ENCODE data around the gene CNTNAP2. TPM values are rescaled to one million over a fixed set of nuclear protein-coding genes. Genes with fewer than 3 reads are reported as not detected.
A peak's percentile ranks its signal among the peaks of the same experiment; 100 is the strongest.
"Not testable (repeated sequence)": the region's sequence is repeated elsewhere in the genome, so short reads cannot be mapped to it uniquely, and the experiment has no call there.

Gene CNTNAP2
- total RNA-seq, 1 donor from 2014 or later, result 0.27 TPM

DNA sequence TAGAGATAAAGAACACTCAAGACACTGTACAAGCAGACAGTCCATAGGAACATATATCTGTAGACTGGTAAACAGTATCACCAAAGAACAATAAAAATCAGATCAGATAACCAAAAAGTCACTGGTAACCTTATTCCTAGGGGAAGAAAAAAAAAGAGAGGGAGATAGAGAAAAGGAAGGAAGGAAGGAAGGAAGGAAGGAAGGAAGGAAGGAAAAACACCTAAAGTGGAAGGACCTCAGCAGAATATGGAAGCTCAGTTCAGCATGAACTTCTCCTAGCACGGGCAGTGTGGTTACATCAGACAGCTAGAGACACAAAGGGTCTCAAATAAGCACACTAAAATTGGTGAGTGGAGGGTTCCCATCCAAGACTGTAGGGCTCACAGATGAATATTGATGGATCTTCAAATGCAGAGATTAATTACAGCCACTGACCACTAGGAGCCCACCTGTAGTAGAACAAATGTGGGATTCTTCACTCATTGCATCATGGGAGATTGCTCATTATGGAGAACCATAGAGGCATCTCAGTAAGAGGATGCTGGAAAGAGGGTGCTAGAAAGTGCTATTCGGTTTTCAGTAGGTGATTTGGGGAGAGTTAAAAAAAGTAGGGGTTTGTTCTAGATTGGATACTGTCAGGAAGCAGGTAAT lies 2180.5 kb downstream of the CNTNAP2 start:
- Mint-ChIP-seq H3K9me3 (ENCODE audit: low read depth) (no peaks in the 10 kb centered on the region), H3K4me1 (ENCODE audit: low read depth) (peaks cover under 1% of the 10 kb centered on the region), H3K36me3 (ENCODE audit: low read depth) (no peaks in the 10 kb centered on the region), H3K4me3 (ENCODE audit: unreplicated experiment) (no peak overlapping the region), H3K27me3 (ENCODE audit: low read depth) (peaks cover 6% of the 10 kb centered on the region), H3K27ac (ENCODE audit: unreplicated experiment) (no peak overlapping the region)
- peak; percentile 25 for TF ChIP-seq CTCF (IDR thresholded peaks at IDR 0.05)
- DNase-seq (ENCODE audit: low spot score), result no peak

DNA sequence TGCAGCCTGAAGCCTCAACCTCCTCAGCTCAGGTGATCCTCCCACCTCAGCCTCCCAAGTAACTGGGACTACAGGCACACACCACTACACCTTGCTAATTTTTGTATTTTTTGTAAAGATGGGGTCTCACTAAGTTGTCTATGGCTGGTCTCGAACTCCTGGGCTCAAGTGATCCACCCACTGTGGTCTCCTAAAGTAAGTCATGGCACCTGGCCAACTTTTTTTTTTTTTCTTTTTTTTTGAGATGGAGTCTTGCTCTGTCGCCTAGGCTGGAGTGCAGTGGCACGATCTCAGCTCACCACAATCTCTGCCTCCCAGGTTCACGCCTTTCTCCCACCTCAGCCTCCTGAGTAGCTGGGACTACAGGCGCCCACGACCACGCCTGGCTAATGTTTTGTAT lies 2182.2 kb downstream of the CNTNAP2 start:
- H3K27me3 Mint-ChIP-seq (ENCODE audit: low read depth); H3K9me3 Mint-ChIP-seq (ENCODE audit: low read depth); H3K4me1 Mint-ChIP-seq (ENCODE audit: low read depth); H3K36me3 Mint-ChIP-seq (ENCODE audit: low read depth); DNase-seq (ENCODE audit: low spot score); H3K27ac Mint-ChIP-seq (ENCODE audit: unreplicated experiment); H3K4me3 Mint-ChIP-seq (ENCODE audit: unreplicated experiment): not testable (repeated sequence)

GRCh38 chr7:148299350-148300276 lies 2183.0 kb downstream of the CNTNAP2 start:
- no peak for TF ChIP-seq CTCF (IDR thresholded peaks at IDR 0.05)
- Mint-ChIP-seq H3K4me1 (ENCODE audit: low read depth) (peaks cover 18% of the 10 kb centered on the region), H3K9me3 (ENCODE audit: low read depth) (peaks cover 3% of the 10 kb centered on the region), H3K36me3 (ENCODE audit: low read depth) (no peaks in the 10 kb centered on the region), H3K27ac (ENCODE audit: unreplicated experiment) (no peak overlapping the region), H3K4me3 (ENCODE audit: unreplicated experiment) (no peak overlapping the region), H3K27me3 (ENCODE audit: low read depth) (peaks cover 2% of the 10 kb centered on the region)
- no peak for DNase-seq (ENCODE audit: low spot score)

DNA sequence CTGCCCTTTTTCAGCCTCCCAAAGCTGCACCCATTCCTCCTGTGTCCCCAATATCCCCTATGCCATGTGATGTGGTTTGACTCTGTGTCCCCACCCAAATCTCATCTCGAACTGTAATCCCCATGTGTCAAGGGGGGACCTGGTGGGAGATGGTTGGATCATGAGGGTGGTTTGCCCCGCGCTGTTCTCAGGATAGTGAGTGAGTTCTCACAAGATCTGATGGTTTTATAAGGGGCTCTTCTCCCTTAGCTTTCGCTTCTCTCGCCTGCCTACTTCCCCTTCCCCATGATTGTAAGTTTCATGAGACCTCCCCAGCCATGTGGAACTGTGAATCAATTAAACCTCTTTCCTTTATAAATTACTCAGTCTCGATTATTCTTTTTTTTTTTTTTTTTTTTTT lies 2185.8 kb downstream of the CNTNAP2 start:
- DNase-seq (ENCODE audit: low spot score); H3K27me3 Mint-ChIP-seq (ENCODE audit: low read depth); H3K4me3 Mint-ChIP-seq (ENCODE audit: unreplicated experiment); H3K27ac Mint-ChIP-seq (ENCODE audit: unreplicated experiment); H3K36me3 Mint-ChIP-seq (ENCODE audit: low read depth); H3K9me3 Mint-ChIP-seq (ENCODE audit: low read depth): not testable (repeated sequence)
- peaks cover 19% of the 10 kb centered on the region for H3K4me1 Mint-ChIP-seq (ENCODE audit: low read depth)

GRCh38 chr7:148303295-148304082 lies 2186.9 kb downstream of the CNTNAP2 start:
- H3K9me3 Mint-ChIP-seq (ENCODE audit: low read depth), result peaks cover 3% of the 10 kb centered on the region
- H3K4me3 Mint-ChIP-seq (ENCODE audit: unreplicated experiment), result no peak overlapping the region
- no peak for DNase-seq (ENCODE audit: low spot score)
- no peaks in the 10 kb centered on the region for H3K36me3 Mint-ChIP-seq (ENCODE audit: low read depth)
- H3K27me3 Mint-ChIP-seq (ENCODE audit: low read depth), result no peaks in the 10 kb centered on the region
- no peak for TF ChIP-seq CTCF (IDR thresholded peaks at IDR 0.05)
- peak overlapping the region; percentile 66 for H3K27ac Mint-ChIP-seq (ENCODE audit: unreplicated experiment)
- peaks cover 19% of the 10 kb centered on the region for H3K4me1 Mint-ChIP-seq (ENCODE audit: low read depth)

DNA sequence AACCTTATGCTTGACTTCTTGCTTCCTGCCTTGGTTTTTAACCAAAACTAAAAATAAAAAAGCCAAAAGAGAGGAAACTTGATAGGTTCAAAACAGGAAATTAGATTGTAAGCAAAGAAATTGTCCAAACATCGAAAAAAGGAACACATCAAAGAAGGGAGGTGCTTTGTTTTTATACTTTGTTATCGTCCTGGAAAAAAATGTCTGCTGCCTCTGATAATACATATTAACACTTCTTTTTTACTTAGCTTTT lies 2187.4 kb downstream of the CNTNAP2 start:
- H3K4me1 Mint-ChIP-seq (ENCODE audit: low read depth), result peaks cover 19% of the 10 kb centered on the region
- peak overlapping the region; percentile 66 for H3K27ac Mint-ChIP-seq (ENCODE audit: unreplicated experiment)
- H3K27me3 Mint-ChIP-seq (ENCODE audit: low read depth), result no peaks in the 10 kb centered on the region
- no peak for TF ChIP-seq CTCF (IDR thresholded peaks at IDR 0.05)
- DNase-seq (ENCODE audit: low spot score), result no peak
- no peak overlapping the region for H3K4me3 Mint-ChIP-seq (ENCODE audit: unreplicated experiment)
- no peaks in the 10 kb centered on the region for H3K36me3 Mint-ChIP-seq (ENCODE audit: low read depth)
- peaks cover 3% of the 10 kb centered on the region for H3K9me3 Mint-ChIP-seq (ENCODE audit: low read depth)
